ENCODE results near the gene ZNF367.
"Not testable (repeated sequence)": the region's sequence is repeated elsewhere in the genome, so short reads cannot be mapped to it uniquely, and the experiment has no call there.

ZNF367 gene

GRCh38 chr9:96360976-96361375 is 57.2 kb downstream of the ZNF367 start:
- DNase-seq, result no peak

- DNase-seq, result not testable (repeated sequence)
Measured at GRCh38 chr9:96360523-96360922, 57.6 kb downstream of the ZNF367 start.

DNA sequence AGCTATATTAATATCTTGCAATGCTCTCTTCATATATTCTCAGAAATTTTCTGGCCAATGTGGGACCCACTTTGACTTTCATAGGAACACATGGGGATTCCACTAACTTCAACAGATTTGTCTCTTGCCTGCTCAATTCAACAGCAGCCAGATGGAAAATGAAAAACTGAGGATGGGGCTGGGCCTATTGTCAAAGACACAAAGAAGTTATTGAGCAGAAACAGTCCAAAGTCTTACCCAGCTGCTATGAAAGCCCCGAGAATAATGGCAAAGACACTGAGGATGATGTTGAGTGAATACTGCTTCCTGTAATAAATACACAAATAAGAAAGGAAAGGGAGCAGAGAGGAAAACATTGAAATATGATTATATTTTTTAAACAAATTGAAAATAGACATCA is 67.3 kb downstream of the ZNF367 start:
- no peak for DNase-seq

GRCh38 chr9:96348261-96348660 is 69.9 kb downstream of the ZNF367 start:
- no peak for DNase-seq

GRCh38 chr9:96345551-96345950 is 72.6 kb downstream of the ZNF367 start:
- no peak for DNase-seq

GRCh38 chr9:96344458-96345180 is 73.6 kb downstream of the ZNF367 start:
- DNase-seq, result peak; percentile 88

- DNase-seq, result no peak
Measured at GRCh38 chr9:96343515-96344360, 74.4 kb downstream of the ZNF367 start.

DNA sequence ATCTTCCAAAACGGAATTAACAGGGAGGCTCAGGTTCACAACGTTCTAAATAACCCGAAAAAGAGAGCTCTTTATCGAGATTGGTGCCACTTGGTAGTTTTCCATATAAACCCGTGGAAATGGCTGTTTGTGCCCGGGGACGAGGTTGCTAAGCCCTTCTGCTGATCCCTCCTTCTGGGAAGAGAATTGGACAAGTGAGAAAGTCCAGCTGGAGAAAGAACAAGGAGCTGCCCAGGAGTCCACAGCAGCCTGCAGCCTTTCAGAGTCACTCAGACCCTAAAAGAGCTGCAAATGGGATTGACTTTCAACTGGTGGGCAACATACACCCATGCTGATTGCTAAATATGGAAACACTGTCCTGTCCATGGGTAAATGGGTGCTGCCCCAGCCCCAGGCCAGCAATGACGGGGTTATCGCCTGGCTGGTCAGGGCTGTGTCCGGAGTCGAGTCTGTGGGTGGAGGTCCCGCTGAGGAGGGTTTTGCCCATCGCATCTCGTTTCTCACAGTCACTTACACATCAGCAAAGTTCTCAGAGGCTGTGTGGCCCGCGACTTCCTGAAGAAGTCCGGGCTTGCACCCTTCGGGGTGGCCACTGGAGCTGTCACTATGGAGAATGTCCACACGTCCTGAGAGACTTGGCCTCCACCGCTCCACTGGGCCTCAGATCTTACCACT is 75.5 kb downstream of the ZNF367 start:
- no peak for DNase-seq

GRCh38 chr9:96340707-96341106 is 77.5 kb downstream of the ZNF367 start:
- no peak for DNase-seq

- DNase-seq, result no peak
Measured at GRCh38 chr9:96338299-96338698, 79.9 kb downstream of the ZNF367 start.
